ENCODE data around the gene NPFFR1. TPM values are rescaled to one million over a fixed set of nuclear protein-coding genes. Genes with fewer than 3 reads are reported as not detected.
A peak's percentile ranks its signal among the peaks of the same experiment; 100 is the strongest.

NPFFR1 gene
- total RNA-seq, 1 donor from 2014 or later, result not detected

- DNase-seq (ENCODE audit: extremely low read depth, low read depth, low spot score), result no peak
These were observed 5.9 kb upstream of the NPFFR1 start for GRCh38 chr10:70289739-70290138.

GRCh38 chr10:70286616-70287015, 2.8 kb upstream of the NPFFR1 start:
- no peak for DNase-seq (ENCODE audit: extremely low read depth, low read depth, low spot score)

- no peak for DNase-seq (ENCODE audit: extremely low read depth, low read depth, low spot score)
These were observed 1.6 kb upstream of the NPFFR1 start for GRCh38 chr10:70285476-70285831.

GRCh38 chr10:70284542-70285475, 1.0 kb upstream of the NPFFR1 start:
- DNase-seq (ENCODE audit: extremely low read depth, low read depth, low spot score), result no peak

- DNase-seq (ENCODE audit: extremely low read depth, low read depth, low spot score), result no peak
These were observed 746 bp downstream of the NPFFR1 start for GRCh38 chr10:70283071-70283444.

GRCh38 chr10:70281609-70282008, 2.2 kb downstream of the NPFFR1 start:
- no peak for DNase-seq (ENCODE audit: extremely low read depth, low read depth, low spot score)

GRCh38 chr10:70280099-70280498, 3.7 kb downstream of the NPFFR1 start:
- no peak for DNase-seq (ENCODE audit: extremely low read depth, low read depth, low spot score)

- no peak for DNase-seq (ENCODE audit: extremely low read depth, low read depth, low spot score)
These were observed 6.3 kb downstream of the NPFFR1 start for GRCh38 chr10:70277396-70278030.

- no peak for DNase-seq (ENCODE audit: extremely low read depth, low read depth, low spot score)
These were observed 9.2 kb downstream of the NPFFR1 start for GRCh38 chr10:70274643-70275042.

- DNase-seq (ENCODE audit: extremely low read depth, low read depth, low spot score), result peak; percentile 18
These were observed 10.9 kb downstream of the NPFFR1 start for GRCh38 chr10:70272925-70273316.

GRCh38 chr10:70271996-70272924, 11.5 kb downstream of the NPFFR1 start:
- DNase-seq (ENCODE audit: extremely low read depth, low read depth, low spot score), result no peak

- DNase-seq (ENCODE audit: extremely low read depth, low read depth, low spot score), result no peak
These were observed 12.9 kb downstream of the NPFFR1 start for GRCh38 chr10:70270952-70271351.

GRCh38 chr10:70269741-70270140, 14.1 kb downstream of the NPFFR1 start:
- no peak for DNase-seq (ENCODE audit: extremely low read depth, low read depth, low spot score)

- DNase-seq (ENCODE audit: extremely low read depth, low read depth, low spot score), result no peak
These were observed 15.4 kb downstream of the NPFFR1 start for GRCh38 chr10:70268376-70268775.

GRCh38 chr10:70267161-70267933, 16.5 kb downstream of the NPFFR1 start:
- peak; percentile 14 for DNase-seq (ENCODE audit: extremely low read depth, low read depth, low spot score)

- DNase-seq (ENCODE audit: extremely low read depth, low read depth, low spot score), result no peak
These were observed 17.1 kb downstream of the NPFFR1 start for GRCh38 chr10:70266701-70267100.

GRCh38 chr10:70266056-70266455, 17.7 kb downstream of the NPFFR1 start:
- DNase-seq (ENCODE audit: extremely low read depth, low read depth, low spot score), result no peak

- no peak for DNase-seq (ENCODE audit: extremely low read depth, low read depth, low spot score)
These were observed 18.6 kb downstream of the NPFFR1 start for GRCh38 chr10:70265032-70265689.

- DNase-seq (ENCODE audit: extremely low read depth, low read depth, low spot score), result no peak
These were observed 23.1 kb downstream of the NPFFR1 start for GRCh38 chr10:70260734-70261133.

GRCh38 chr10:70260259-70260658, 23.5 kb downstream of the NPFFR1 start:
- DNase-seq (ENCODE audit: extremely low read depth, low read depth, low spot score), result no peak
